Activated T-helper 1 cell treated with anti-CD3 and anti-CD28 coated beads, Interleukin-2, amount 50 U/mL, for 16 hours (primary cell): ENCODE measurements around the gene FOSL2.

Experiments used
- DNase-seq, 2 donors: peaks; one replicate each; pipeline ENCODE4 v3.0.0-alpha.2; 2020; ENCODE audit warnings: low read depth in 1 of 2, low spot score in 1 of 2

FOSL2 gene

DNA sequence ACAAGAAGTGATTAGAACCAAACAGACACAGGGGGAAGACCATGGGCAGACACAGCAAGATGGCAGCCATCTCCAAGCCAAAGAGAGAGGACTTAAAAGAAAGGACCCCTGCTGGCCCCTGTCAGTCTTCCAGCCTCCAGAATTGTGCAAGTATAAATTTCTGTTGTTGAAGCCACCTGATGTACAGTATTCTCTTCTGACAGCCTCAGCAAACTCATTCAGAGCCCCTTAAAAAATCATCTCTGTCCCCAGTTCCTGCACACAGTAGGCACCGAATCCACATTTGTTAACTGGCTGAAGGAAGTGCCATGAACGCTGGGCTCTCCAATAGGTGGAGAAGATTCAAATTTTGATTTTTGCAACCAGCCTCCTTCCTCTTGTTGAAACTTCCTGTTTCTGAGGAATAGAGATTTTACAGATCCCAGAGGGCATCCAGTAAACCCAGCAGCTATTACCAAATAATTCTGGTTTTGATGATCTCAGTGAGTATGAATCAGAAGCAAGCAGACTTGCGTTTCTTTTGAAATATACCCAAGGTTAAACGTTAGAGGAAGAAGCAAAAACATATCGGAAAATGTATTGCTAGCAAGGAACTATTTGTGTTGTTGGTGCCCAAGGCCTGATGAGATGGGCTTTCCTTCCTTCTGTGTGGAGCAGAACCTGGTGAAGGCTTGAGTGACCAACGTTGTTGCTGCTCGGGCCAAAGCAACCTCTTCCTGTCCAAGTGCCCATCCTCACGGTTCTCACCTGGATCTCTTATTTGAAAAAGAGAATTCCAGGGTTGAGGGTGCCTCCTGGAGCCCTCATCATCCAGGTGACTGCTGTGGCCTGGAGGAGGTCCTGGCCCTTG is 55.5 kb downstream of the FOSL2 start:
- no peak for DNase-seq

DNA sequence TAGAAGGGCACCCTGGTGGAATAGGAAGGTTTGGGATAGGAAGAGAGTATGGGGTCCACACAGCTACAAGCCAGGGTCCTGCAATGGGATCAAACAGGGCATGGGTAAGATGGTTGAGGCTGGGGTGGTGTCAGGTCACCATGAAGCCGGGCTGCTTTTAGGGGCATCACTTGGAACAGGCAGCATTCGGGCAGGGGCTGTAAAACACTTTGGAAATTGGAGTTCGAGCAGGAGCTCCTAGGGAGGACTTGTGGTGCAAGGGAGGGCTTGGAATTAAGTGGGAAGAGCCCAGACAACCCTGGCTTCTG is 56.1 kb downstream of the FOSL2 start:
- no peak for DNase-seq

- DNase-seq = no peak
Measured at GRCh38 chr2:28449126-28449487, 56.4 kb downstream of the FOSL2 start.

DNA sequence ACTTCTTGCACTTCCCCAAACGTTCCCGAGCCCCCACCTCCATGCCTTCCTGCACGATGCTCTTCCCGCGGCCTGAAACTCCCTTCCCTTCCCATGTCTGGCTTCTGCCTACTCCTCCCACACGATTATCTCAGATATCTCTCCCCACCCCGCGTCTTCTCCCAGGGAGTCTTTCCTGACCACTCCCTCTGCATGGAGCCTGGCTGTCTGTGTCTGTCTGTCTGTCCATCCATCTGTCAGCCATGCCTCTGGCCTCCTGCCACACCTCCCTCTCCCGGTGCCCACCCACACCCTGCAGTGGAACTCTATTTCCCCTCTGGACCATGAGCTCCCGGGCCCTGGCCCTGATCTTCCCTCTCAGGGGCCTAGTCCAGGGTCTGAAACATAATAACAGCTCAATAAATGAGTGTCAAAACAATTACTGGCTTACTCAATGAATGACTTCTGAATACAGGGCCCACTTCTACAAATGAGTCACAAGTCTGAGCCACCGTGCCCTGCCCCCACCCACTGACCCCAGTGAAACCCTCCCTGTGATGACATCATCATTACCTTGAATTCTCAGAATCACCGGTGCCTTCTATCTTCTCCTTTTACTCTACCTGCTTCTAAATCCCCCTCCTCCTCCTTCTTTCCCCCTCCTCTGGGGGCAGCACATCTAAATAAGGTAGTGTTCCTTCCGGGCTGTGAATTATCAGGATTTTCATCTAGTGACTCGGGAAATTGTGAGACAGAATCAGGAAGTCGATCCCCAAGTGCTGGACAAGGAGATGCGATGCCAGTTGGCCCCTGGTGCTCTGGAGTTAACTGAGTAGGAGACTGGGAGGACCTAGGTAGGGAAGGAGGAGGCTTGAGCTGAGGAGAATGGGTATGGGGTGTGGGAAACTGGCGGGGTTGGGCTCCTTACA is 57.1 kb downstream of the FOSL2 start:
- peak in 1 of 2 donors; percentile 67 for DNase-seq

- no peak for DNase-seq
Measured at GRCh38 chr2:28450901-28451565, 58.4 kb downstream of the FOSL2 start.

- DNase-seq = no peak
Measured at GRCh38 chr2:28451793-28452533, 59.3 kb downstream of the FOSL2 start.

DNA sequence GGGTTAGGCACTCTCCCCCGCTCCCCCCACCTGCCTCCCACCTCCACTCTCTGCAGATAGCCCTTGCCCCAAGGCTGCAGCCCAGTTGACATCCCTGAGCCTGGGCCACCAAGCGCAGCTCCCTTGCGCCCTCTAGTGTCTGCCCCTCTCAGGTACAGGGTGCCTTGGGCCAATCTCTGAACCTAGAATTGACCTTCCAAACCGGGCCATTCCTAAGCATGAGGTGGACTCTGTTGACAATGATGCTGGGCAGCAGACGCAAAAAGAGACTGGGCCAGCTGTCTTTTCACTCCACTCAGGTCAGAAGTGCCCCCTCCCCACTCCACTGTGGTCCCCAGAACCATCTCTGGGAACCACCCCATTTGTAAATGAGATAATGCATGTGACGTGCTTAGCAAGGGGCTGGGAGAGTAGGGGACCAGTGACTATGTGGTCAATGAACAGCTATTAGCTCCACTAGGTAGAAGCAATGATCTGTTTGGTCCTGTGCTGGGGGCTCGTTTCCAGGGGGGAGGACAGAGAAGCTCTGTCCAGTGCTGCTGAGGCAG is 60.0 kb downstream of the FOSL2 start:
- DNase-seq = peak; percentile 61 to 68

DNA sequence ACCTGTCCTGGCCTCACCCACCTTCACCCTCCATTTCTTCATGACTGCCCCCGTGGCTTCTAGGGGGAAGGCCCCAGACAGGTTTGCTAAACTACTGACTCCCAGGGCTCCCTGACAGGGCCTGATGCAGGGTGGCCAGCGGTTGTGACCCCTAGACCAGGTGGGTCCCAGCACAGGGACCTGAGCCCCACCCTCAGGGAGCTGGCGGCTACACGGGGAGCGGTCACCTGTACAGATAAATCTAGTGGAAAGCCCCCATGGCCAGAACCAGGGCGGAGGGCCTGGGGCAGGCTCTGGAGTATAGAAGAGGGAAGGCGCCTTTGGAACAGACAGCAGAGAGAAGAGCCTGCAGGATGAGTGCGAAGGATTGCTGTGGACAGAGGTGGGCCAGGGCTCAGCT is 60.7 kb downstream of the FOSL2 start:
- DNase-seq = no peak

GRCh38 chr2:28454016-28454930 is 61.6 kb downstream of the FOSL2 start:
- DNase-seq = no peak

DNA sequence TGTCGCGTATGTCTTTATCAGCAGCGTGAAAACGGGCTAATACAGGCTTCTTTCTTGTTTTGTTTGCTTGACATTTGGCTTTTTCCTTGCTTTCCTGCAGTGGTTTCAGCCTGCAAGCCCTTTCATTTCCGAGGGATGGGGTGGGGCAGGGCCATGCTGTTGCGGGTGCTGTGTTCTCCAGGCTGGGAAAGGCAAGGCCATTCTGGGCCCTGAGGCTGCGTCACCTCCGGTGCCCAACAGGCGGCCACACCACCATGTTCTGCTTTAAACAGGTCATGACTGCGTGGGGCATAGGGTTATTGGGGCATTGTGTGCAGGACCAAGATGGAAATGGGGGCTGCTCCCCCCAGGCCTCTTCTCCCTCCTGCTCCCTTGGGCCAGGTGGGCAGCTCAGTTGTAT is 64.6 kb downstream of the FOSL2 start:
- DNase-seq = no peak

GRCh38 chr2:28461056-28461455 is 68.4 kb downstream of the FOSL2 start:
- DNase-seq = no peak

DNA sequence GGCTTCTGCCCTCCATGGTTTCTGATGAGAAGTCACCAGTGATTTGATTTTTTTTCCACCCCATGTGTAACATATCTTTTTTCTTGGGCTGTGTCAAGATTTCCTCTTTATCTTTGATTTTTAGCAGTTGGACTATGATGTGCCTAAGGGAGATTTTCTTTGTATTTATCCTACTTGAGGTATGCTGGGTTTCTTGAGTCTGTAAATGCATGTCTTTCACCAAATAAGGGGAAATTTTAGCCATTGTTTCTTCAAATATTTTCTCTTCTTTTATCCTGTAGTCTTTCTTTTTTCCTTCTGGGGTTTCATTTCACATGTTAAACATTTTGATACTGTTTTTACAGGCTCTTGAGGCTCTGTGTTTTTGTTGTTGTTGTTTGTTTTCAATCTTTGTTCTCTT is 69.5 kb downstream of the FOSL2 start:
- DNase-seq = no peak

GRCh38 chr2:28463211-28463816 is 70.7 kb downstream of the FOSL2 start:
- DNase-seq = no peak

- no peak for DNase-seq
Measured at GRCh38 chr2:28463893-28464292, 71.2 kb downstream of the FOSL2 start.

DNA sequence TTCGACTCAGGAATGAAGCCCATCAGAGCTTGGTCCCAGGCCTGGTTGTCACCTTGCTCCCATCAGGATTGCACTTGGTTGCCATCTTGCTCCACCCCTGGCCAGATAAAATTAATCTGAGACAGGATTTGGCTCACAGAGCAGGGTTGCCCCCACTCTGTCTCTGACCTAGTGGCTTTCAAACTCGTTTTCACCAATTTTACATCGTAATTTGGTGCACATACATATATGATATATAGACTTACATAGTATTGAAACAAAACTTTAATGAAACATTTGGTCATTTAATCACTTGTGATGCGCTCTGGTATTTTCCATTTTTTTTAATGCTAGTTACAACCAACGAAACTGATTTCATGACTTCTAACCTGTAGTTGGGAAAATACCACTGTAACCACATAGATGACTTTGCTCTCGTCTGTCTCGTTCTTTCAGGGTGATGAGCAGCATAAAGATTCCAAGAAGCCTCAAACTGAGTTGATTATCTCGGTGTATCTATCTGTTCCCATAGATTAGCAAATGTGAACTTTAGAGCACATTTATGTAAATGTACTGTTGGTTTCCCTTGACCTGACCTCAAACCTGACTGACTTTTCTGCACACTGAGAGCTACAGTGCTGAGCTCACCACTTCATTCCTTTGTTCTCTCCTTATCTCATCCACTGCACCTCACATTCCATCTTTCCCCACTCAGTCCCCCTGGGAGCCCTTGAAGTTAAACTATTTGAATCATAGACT is 72.7 kb downstream of the FOSL2 start:
- no peak for DNase-seq
